HEK293 (cell line): ENCODE measurements around the gene SP2.

Source experiments
- CTCF ChIP-seq: fragments of 450-650 bp; formaldehyde crosslinking; IDR thresholded peaks from 2 replicates; pipeline ENCODE4 v1.5.1; 2016; ENCODE audit warnings: missing biosample characterization, missing genetic modification characterization
- ELK4 ChIP-seq: IDR thresholded peaks from 2 replicates; pipeline ENCODE4 v1.6.1; 2011; ENCODE audit warnings: mild to moderate bottlenecking, low read depth, low read length, borderline replicate concordance
- SALL2 ChIP-seq: fragments of 450-650 bp; formaldehyde crosslinking; IDR thresholded peaks from 2 replicates; pipeline ENCODE4 v1.5.0; 2017; ENCODE audit warnings: missing biosample characterization, mild to moderate bottlenecking, missing genetic modification characterization, borderline replicate concordance
- ZNF274 ChIP-seq, 2 experiments: fragments of 200-500 bp in 1 of 2; fragments of 450-650 bp in 1 of 2; sonication (Bioruptor generic) in 1 of 2; formaldehyde crosslinking in 1 of 2; IDR thresholded peaks; 2 replicates each; pipeline versions ENCODE4 v1.5.1 to v1.6.1; 2014 to 2016; ENCODE audit warnings: borderline replicate concordance in 1 of 2, inconsistent platforms in 1 of 2, low read length in 1 of 2, missing biosample characterization in 1 of 2, missing genetic modification characterization in 1 of 2

GRCh38 chr17:47852113-47852949, 43.7 kb upstream of the SP2 start:
- no peak for TF ChIP-seq CTCF (tag by site-specific recombination)
- no peak for TF ChIP-seq ZNF274 (IDR thresholded peaks at IDR 0.05; ENCODE audit: low read length)
- no peak for TF ChIP-seq ZNF274 (tag by site-specific recombination; IDR thresholded peaks at IDR 0.05; ENCODE audit: borderline replicate concordance)
- no peak for TF ChIP-seq ELK4
- no peak for TF ChIP-seq SALL2 (tag by site-specific recombination)
